Measurements from ENCODE around the gene DHDDS.
"Not testable (repeated sequence)": the region's sequence is repeated elsewhere in the genome, so short reads cannot be mapped to it uniquely, and the experiment has no call there.

Gene DHDDS, protein sequence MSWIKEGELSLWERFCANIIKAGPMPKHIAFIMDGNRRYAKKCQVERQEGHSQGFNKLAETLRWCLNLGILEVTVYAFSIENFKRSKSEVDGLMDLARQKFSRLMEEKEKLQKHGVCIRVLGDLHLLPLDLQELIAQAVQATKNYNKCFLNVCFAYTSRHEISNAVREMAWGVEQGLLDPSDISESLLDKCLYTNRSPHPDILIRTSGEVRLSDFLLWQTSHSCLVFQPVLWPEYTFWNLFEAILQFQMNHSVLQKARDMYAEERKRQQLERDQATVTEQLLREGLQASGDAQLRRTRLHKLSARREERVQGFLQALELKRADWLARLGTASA

GRCh38 chr1:26431979-26432695 is at the start of gene DHDDS:
Gene DHDDS (plus strand): TSS chr1:26432321. CDS start chr1:26432946, 625 bp downstream.
- DNase-seq (ENCODE audit: low read depth), result peak; percentile 98

DNA sequence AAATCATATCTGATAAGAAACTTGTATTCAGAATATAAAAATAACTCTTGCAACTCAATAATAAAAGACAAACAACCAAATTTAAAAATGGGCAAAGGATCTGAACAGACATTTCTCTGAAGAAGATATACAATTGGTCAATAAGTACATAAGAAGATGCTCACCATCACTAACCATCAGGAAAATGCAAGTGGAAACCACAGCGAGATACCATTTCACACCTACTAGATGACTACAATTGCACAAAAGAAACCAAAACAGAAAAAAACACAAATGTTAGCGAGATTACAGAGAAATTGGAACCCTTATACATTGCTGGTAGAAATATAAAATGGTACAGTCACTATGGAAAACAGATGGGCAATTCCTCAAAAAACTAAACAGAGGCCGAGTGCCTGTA is 48.0 kb upstream of the DHDDS start:
- DNase-seq (ENCODE audit: low read depth), result no peak

DNA sequence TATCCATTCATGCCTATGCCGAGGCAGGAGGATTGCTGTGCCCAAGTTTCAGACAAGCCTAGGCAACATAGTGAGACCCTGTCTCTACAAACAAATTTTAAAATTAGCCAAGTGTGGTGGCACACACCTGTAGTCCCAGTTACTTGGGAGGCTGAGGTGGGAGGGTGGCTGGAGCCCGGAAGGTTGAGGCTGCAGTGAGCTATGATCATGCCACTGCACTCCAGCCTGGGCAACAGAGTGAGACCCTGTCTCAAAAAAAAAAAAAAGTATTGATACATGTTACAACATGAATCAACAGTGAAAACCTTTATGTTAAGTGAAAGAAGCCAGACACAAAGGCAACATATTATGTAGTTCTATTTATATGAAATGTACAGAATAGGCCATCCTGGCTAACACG is 47.1 kb upstream of the DHDDS start:
- not testable (repeated sequence) for DNase-seq (ENCODE audit: low read depth)

- DNase-seq (ENCODE audit: low read depth), result peak; percentile 67
These were observed 44.7 kb upstream of the DHDDS start for GRCh38 chr1:26387447-26387846.

DNA sequence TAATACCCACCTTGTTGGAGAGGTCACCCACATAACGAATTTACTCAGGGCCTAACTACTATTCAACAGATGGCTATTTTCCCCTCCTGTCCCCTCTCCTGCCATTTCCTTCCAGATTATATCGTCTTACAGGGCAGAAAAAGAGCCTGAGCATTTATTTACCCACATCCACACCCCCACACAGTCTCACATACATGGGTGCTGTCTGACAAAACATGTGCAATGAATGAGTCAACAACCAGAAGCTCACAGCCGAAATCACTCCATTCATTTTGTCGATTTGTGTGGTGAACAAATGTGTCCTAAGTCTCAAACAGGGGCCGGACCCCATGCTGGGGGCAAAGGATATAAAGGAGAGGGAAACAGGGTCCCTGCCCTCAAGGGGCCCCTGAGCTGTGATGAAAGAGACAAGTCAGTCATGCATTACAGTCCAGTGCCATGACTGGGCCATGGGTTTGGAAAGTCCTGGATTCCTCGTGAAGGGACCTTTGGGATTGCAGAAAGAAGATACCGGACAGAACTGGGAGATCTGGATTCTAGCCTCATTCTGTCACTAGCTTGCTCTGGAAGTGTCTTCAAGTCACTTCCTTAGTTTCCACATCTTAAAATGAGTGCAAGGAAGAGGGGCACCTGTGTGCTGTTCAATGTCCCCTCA is 43.2 kb upstream of the DHDDS start:
- DNase-seq (ENCODE audit: low read depth), result peak; percentile 29

DNA sequence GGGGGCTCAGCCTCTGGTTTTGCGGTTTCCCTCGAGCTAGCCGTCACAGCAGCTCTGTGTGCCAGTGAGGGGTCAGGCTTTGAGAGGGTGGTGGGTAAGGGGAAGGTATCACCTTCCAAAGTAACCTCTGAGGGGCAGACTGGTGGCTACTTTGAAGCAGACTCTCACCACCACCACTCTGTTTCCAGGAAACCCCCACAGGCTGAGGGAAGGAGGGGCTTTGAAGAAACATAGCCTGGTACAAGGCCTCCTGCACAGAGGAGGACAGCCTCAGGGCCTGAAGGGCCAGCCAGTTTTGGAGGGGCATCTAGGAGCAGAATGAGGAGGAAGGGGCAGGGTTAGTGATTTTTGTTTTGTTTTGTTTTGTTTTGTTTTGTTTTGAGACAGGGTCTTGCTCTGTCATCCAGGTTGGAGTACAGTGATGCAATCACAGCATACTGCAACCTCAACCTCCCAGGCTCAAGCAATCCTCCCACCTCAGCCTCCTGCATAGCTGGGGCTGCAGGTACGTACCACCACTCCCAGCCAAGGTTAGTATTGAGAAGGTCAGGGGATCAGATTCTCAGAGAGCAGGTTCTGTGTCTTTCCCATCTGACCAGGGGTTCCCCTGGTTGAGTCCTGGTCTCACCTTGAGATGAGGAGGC is 42.4 kb upstream of the DHDDS start:
- no peak for DNase-seq (ENCODE audit: low read depth)

DNA sequence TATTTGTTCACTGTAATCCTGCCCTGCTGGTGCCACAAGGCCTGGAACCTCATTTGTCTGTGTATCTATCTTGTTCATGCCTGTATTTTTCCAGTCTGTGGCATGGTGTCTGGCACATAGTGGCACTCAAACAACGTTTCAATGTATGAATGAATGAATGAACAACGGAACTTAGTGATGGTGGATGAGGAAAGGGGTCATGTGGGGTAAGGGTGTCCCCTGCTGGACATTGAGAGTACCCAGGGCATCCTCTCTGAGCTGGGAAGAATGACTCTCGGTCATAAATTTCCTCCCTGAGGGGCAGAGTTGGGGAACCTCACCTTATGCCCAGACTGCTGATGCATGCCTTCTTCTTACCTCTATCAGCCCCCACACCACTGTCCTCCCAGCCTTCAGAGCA is 40.7 kb upstream of the DHDDS start:
- peak; percentile 65 for DNase-seq (ENCODE audit: low read depth)

DNA sequence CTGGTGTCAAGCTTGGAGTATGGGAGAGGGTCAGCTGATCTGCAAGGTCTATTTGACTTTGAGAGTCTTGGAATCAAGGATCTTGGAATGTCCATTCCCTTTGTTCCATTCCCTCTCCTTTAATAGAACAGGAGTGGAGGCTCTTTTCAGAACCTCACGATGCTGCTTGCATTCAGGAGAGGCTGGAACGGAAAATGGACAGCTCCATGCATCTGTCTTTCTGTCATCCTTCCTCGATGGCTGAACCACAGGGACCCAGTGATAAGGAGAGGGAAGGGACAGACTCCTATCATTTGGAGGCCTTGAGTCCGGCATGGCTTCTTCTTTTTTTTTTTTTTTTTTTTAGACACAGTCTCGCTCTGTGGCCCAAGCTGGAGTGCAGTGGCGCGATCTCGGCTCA is 36.4 kb upstream of the DHDDS start:
- DNase-seq (ENCODE audit: low read depth), result no peak

DNA sequence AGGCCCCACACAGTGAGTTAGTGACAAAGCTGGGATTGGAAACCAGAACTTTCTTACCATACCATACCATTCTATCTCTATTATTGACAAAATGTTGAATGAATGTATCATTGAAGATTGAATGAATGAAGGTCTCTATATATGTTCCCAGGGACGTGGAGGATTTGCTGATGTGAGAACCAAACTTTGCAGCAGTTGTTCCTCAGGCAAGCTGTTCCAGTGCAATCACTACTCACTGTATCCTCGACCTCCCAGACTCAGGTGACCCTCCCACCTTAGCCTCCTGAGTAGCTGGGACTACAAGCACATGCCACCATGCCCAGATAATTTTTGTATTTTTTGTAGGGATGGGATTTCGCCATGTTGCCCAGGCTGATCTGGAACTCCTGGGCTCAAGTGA is 33.1 kb upstream of the DHDDS start:
- no peak for DNase-seq (ENCODE audit: low read depth)

DNA sequence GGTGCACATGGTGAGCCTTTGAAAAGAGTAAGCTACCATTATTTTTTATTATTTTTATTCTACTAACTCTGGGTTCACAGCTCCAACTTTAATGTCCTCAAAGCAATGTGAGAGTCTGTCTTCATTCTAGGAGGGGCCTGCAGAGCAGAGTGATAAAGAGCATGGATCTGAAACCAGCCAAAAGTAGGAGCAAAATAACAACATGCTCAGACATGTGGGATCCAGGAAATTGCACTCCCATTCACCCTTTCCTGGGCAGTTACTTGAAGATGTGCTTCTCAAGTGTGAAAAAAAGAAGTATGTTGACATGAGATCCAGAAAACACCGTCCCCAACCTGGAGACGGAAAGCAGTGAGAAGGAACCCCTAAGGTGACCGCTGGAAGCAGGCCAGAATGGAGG is 30.2 kb upstream of the DHDDS start:
- DNase-seq (ENCODE audit: low read depth), result no peak

GRCh38 chr1:26403656-26404055 is 28.5 kb upstream of the DHDDS start:
- DNase-seq (ENCODE audit: low read depth), result no peak

DNA sequence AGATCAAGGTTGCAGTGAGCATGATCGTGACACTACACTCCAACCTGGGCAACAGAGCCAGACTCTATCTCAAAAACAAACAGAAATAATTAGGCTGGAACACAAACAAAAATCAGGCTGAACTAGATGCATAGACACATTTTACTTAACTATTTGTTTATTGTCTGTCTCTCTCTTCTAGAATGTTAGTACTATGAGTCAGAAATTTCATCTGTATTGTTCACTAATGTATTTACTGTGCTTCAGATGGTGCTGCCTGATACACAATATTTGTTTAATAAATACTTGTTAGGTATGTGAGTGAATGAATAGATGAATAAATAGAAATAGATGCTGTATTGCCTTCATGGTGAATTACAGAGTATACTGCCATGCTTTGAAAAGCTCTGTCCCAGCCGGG is 27.5 kb upstream of the DHDDS start:
- DNase-seq (ENCODE audit: low read depth), result peak; percentile 49

GRCh38 chr1:26405281-26405915 is 26.7 kb upstream of the DHDDS start:
- peak; percentile 69 for DNase-seq (ENCODE audit: low read depth)

- peak; percentile 65 for DNase-seq (ENCODE audit: low read depth)
These were observed 23.5 kb upstream of the DHDDS start for GRCh38 chr1:26408604-26409003.

- DNase-seq (ENCODE audit: low read depth), result no peak
These were observed 22.8 kb upstream of the DHDDS start for GRCh38 chr1:26409191-26409807.

GRCh38 chr1:26410706-26411623 is 21.2 kb upstream of the DHDDS start, which contains the start of gene LIN28A:
Gene LIN28A (plus strand): TSS chr1:26410817. CDS start chr1:26410892, 75 bp downstream.
- no peak for DNase-seq (ENCODE audit: low read depth)

DNA sequence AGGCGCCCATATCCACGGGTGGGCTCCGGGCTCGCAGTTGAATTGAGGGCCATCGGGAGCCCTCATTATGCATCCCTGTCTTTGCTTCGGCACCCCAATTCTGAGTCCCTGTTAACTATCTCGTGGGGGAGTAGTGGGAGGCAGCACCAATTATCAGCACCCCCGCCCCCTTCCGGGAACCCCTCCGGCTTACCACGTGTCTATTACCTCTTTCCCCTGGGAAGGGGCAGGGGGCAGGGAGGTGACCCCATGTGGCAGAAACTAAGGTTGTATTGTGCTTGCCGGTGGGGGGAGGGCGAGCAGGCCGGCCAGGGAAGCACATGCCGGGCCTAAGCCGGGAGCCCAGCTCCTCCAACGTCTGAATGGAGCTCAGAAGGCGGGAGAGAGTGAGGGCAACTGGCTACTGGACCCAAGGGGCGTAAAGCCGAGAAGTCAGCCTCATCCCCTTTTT is 20.5 kb upstream of the DHDDS start:
- DNase-seq (ENCODE audit: low read depth), result no peak

DNA sequence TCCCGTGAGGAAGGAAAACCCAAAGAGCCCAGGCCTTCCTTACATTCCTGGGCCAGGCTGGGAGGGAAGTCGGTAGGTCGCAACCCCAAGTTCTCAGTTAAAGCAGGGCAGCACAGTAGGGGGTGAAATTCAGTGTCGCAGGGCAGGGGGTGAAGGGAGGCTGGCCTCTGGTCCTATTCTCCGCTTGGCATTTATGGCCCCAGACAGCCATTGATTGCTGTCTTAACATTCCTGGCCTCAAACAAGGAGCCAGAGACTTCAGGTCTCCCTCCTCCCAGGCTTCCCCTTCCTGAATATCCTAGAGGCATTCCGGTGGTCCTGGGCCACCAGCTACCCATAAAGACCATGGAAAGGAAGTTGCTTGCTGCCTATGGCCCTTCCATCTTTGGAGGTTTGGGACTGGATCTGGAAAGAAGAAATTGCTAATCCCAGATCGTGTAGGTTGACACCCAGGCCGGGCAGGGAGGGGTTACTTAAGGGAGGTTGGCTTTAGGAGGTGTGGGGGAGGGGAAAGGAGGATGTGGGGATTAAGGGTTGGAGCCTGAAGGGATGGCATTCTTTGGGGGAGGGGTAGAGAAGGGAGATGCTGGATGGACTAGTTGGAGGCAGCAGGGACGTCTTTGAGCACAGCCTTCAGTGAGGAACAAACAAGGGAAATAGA is 19.8 kb upstream of the DHDDS start:
- no peak for DNase-seq (ENCODE audit: low read depth)

DNA sequence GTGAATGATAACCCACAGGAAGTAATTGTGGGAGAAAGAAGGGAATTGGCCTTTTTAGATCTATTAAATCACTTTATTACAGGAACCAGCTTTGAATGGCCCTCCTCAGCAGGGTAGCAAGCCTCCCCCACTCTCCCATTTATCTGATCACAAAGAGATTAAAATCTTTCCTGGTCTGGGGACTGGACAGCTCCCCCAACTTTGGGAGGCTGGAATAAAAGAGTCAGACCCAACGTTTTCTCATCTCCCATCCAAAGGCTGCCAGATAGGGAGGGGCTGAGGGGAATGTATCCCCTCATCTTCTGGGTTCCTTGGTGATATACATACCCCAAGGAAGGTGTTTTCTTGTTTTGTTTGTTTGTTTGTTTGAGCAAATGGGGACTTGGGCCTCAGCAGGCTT is 19.1 kb upstream of the DHDDS start:
- no peak for DNase-seq (ENCODE audit: low read depth)
